ENCODE measurements around the gene GSTA4. TPM values are rescaled to one million over a fixed set of nuclear protein-coding genes. Genes with fewer than 3 reads are reported as not detected.

Gene GSTA4
- total and polyA plus RNA-seq, 2 experiments from 2014 or later, result 19.3 to 29.9 TPM

- TF ChIP-seq ZNF462 (CRISPR knock-in tag; IDR thresholded peaks at IDR 0.05), result no peak
- TF ChIP-seq REST (IDR thresholded peaks at IDR 0.05; ENCODE audit: unreplicated experiment), result no peak
- no peak for TF ChIP-seq CREB1 (CRISPR knock-in tag; IDR thresholded peaks at IDR 0.05; ENCODE audit: low read depth)
- TF ChIP-seq JUNB (IDR thresholded peaks at IDR 0.05; ENCODE audit: unreplicated experiment), result no peak
- TF ChIP-seq STAT1 (IDR thresholded peaks at IDR 0.05; ENCODE audit: unreplicated experiment), result no peak
- no peak for TF ChIP-seq ZNF331 (CRISPR knock-in tag; IDR thresholded peaks at IDR 0.05; ENCODE audit: low read depth)
- TF ChIP-seq EZH2phosphoT487 (IDR thresholded peaks at IDR 0.05; ENCODE audit: unreplicated experiment), result no peak
Measured at GRCh38 chr6:52965380-52965779, 29.7 kb downstream of the GSTA4 start (continued).
